GM19193 (cell line): ENCODE measurements around the gene A3GALT2.

Source experiments
- POLR2A ChIP-seq: IDR thresholded peaks from 4 replicates; pipeline ENCODE4 v1.6.1; 2011; ENCODE audit not compliant: insufficient read depth, insufficient read length; ENCODE audit errors: extremely low read depth

A3GALT2 gene

DNA sequence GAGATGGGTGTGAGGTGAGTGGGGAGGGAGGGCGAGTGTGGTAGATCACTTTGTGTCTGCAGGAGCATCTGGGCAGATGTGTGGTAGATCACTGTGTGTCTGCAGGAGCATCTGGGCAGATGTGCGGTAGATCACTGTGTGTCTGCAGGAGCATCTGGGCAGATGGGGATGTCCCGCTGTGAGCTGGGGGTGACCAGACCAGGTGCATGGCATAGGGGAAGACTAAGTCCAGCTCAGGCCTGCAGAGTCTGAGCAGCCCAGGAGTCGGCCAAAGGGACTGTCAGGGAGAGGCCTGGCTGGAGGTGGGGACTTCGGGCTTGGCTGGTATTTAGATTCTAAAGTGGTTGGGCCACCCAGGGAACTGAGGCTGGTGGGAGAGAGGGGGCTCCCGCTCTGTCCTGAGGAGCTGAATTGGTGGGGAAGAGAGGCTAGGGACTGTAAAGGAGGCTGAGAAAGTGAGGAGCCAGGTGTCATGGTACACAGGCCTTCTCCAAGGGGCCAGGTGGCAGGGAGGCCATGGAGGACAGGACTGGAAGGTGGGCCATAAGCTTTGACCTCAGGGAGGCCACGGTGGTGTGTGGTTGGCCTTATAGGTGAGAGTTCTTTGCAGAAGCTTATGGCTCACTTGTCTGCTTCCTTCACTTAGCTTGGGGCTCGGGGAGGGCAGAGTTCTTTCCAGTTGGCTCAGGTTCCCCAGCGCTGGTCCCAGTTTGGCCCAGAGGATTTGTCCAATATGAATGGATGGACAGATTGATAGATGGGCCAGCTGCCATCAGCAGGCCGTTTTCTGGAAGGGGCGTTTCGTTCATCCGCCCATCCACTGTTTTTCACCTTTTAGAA, 49.0 kb downstream of the A3GALT2 start:
- TF ChIP-seq POLR2A, result no peak

- no peak for TF ChIP-seq POLR2A
Observed at GRCh38 chr1:33270808-33271465, 50.0 kb downstream of the A3GALT2 start.

- TF ChIP-seq POLR2A, result no peak
Observed at GRCh38 chr1:33270379-33270778, 50.5 kb downstream of the A3GALT2 start.

- no peak for TF ChIP-seq POLR2A
Observed at GRCh38 chr1:33269621-33270020, 51.3 kb downstream of the A3GALT2 start.

DNA sequence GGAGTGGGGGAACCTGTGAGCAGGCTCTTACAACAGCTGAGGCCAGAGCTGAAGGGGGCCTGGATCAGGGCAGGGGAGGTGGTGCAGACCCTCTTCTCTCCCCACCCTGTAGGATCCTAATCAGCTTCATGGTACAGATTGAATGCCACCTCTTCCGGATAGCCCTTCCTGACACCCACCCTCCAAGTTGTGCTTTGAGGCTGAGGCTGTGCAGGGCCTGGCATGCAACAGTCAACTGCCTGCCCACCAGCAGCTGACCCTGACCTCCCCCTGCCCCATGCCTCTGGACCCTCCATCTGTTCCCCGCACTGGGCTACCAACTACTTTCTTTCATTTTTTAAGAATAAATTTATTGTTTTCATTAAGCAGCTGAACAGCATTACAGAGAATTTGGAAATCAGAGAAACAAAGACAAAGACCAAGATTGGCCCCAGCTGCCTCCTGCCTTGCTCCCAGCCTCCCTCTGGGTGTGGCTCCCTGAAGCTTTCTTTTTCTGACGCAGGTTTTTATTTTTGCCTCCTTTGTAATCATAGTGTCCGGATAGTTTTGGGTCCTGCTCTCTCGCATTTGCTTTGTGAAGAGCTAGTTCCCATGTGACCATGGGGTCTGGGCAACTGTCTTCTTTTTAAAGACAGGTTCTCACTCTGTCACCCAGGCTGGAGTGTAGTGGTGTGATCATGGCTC, 51.8 kb downstream of the A3GALT2 start:
- TF ChIP-seq POLR2A, result no peak

GRCh38 chr1:33268457-33268856, 52.4 kb downstream of the A3GALT2 start:
- TF ChIP-seq POLR2A, result no peak

- TF ChIP-seq POLR2A, result no peak
Observed at GRCh38 chr1:33267468-33268205, 53.3 kb downstream of the A3GALT2 start.

GRCh38 chr1:33266766-33267165, 54.1 kb downstream of the A3GALT2 start:
- TF ChIP-seq POLR2A, result no peak

DNA sequence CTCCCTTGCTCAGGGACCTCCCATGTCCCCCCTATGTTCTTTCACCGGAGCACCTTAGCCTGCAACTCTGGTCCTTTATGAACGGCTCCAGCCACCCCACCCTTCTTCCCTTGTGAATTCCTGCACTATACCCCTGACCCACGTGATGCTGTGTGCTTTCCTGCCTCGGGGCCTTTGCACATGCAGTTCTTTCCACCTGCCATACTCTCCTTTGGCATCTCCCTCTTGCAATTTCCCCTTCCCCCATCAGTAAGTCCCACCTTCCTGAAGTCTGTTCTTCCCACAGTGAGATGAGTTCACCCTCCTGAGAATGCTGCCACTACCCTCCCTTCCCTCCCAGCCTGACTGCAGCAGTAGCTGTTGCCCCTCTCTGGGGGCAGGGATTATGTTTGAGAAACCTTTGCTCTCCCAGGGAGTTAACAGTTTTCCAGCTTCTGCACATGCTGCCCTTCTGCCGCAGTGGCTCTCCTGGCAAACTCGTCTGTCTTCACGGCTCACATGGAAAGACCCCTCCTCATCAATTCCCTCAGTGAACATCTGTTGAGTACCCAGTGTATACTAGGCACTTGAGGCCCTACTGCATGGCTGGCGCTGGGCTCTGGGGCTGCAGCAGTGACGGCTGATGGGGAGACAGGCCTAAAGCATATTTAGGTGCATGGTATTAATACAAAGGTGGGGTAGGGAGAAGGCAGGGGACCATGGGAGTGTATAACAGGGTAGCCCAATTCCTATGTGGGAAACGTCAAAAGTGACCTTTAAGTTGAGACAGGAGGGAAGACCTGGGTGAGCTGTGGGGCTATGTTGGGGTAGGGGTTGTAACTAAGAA, 54.9 kb downstream of the A3GALT2 start:
- TF ChIP-seq POLR2A, result no peak

DNA sequence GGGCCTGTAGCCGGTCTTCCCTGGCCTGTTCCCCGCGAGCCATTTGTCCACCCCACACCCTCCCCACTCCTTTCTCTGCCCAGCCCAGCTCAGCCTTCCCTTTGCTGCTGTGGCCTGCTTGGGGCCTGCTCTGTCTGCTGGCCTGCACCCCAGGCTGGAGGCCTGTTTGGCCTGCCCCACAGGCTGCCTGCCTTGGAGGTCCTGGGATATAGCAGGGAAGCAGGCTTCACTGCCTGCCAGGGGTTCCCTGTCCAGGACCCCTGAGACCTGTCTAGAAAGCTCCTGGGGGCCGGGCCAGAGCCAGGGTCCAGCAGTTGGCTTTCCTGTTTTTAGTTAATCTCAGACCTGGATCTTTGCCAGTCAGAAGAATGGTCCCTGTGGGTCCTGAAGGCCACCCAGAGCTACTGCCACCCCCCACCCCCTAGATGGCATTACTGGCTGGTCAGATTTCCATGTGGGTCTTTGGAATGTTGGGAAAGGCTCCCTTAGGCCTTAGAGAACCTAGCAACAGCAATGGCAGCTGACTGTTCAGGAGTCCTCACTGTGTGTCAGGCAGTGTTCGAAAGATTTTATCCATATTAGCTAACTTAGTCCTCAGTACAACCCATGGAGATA, 56.9 kb downstream of the A3GALT2 start:
- no peak for TF ChIP-seq POLR2A

DNA sequence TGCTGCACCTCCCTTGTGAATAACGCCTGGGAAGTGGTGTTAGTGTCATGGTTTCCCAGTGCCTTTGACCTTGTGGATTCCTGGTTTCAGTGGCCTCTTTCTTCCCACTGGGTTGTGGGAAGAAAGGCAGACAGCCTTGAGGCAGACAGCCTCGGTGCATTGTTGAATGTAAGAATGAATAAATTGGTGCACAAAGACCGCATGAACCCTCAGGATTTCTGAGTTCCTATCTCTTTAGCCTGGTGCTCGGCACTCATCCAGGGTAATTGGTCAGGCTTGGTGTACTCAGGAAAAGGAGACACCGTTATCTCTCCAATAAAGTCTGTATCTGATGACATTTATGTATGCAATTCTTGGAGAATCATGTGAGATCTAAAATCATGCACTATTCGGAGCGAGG, 59.6 kb downstream of the A3GALT2 start:
- no peak for TF ChIP-seq POLR2A

- no peak for TF ChIP-seq POLR2A
Observed at GRCh38 chr1:33260439-33260838, 60.5 kb downstream of the A3GALT2 start.

GRCh38 chr1:33259879-33260278, 61.0 kb downstream of the A3GALT2 start:
- TF ChIP-seq POLR2A, result no peak
